ENCODE measurements around the gene CPA4.

GRCh38 chr7:130254555-130254954, 38.4 kb upstream of the CPA4 start:
- TF ChIP-seq CTCF (IDR thresholded peaks at IDR 0.05) = no peak
- no peak for TF ChIP-seq POLR2A (IDR thresholded peaks at IDR 0.05)
- no peak for TF ChIP-seq POLR2AphosphoS5 (IDR thresholded peaks at IDR 0.05)

Measured in suprapubic skin (tissue), 4 donors.